Activated naive CD4-positive, alpha-beta T cell (primary cell): Measurements from ENCODE around the gene MEDAG.

ENCODE experiments used
- DNase-seq, 4 experiments: peaks; one replicate each; lab custom pipeline; 2025; lab: John Stamatoyannopoulos, UW

Gene MEDAG

GRCh38 chr13:30957258-30957943 lies 51.3 kb downstream of the MEDAG start:
- no peak for DNase-seq

GRCh38 chr13:30959678-30960077 lies 53.6 kb downstream of the MEDAG start:
- DNase-seq = no peak

- DNase-seq = no peak
Measured at GRCh38 chr13:30963791-30964190, 57.7 kb downstream of the MEDAG start.

GRCh38 chr13:30965380-30965779 lies 59.3 kb downstream of the MEDAG start:
- no peak for DNase-seq

- DNase-seq = no peak
Measured at GRCh38 chr13:30966101-30966500, 60.0 kb downstream of the MEDAG start.

- DNase-seq = no peak
Measured at GRCh38 chr13:30968846-30969245, 62.8 kb downstream of the MEDAG start.

GRCh38 chr13:30971575-30971974 lies 65.5 kb downstream of the MEDAG start:
- DNase-seq = no peak

GRCh38 chr13:30972888-30973377 lies 66.9 kb downstream of the MEDAG start:
- no peak for DNase-seq

GRCh38 chr13:30974350-30974749 lies 68.3 kb downstream of the MEDAG start:
- DNase-seq = no peak
